HG02884 (cell line): Measurements from ENCODE around the gene MREG.

Source experiments
- ATAC-seq: cut with Tn5 transposase; IDR thresholded peaks from one replicate; pipeline ENCODE4 v1.9.1; 2021; ENCODE audit warnings: mild to moderate bottlenecking, moderate library complexity; ENCODE audit not compliant: unreplicated experiment

Gene MREG

GRCh38 chr2:215920244-215921100 lies 92.9 kb downstream of the MREG start:
- ATAC-seq = peak; percentile 60

DNA sequence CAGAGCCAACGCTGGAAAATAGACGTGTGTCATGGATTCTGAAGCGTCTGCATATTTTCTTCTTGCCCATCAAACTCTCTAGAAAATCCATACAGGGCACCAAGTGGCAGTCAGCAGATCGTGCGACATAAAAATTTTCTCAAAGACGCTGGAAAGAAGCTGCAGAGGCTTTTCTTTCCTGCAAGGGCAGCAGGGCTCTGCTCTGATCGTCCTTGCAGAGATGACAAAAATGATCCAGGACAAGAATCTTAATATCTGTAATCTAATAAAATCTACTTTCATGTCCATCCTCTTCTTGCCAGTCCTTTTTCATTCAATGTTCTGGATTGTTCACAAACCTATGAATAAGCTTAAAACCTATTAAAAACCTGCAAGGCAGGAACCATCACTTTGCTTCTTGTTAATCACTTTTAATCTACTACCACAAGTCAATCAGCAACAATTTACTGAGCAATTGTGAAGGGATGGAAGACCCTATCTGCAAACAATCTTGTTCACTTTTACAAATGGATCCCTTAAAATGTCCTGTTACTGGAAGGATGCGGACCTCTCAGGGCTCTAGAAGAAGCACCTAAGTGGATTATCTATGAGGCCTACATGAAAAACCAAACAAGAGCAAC lies 93.6 kb downstream of the MREG start:
- no peak for ATAC-seq

DNA sequence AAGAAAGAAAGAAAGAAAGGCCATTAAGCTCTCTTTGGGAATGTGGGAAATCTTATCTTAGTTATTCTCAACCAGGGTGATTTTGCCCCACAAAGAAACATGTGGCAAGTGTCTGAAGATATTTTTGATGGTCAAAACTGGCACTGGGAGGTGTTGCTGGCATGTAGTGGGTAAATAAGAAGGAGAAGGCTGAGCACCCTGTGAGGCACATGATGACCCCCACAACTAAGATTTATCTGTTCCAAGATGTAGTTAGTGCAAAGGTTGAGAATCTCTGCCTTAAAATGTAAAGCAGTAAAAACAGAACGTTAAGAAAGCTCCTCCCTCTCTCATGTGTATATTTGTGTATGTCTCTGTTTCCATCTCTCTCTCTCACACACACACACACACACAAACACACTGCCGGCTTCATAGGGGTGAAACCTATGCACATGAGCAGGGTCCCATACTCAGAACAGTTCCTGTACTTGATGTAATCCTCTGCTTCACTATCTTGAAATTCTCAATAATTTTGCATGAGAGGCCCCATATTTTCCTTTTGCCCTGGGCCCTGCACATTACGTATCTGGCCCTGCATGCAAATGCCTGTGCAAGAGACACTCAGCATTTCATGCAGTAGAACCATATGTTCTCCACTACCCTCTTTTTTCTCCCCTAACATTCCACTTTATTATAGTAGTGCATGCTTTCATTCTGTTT lies 94.3 kb downstream of the MREG start:
- no peak for ATAC-seq

- peak; percentile 77 for ATAC-seq
Observed at GRCh38 chr2:215917953-215918620, 95.3 kb downstream of the MREG start.

DNA sequence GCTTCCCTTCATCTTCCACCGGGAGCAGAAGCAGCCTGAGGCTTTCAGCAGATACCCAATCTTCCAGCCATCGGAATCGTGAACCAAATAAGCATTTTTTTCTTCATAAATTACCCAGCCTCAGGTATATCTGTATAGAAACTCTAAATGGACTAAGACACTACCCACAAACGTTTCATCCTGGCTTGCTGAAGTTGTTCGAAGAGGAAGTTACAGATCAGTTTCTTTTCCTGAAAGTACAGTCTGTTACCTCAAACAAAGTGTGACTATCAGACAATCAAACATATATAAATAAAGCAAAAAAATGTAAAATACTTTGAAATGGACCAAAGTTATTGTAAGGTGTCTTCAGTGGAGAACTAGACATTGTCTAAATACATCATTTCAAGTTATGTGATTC lies 97.9 kb downstream of the MREG start:
- ATAC-seq = no peak

- no peak for ATAC-seq
Observed at GRCh38 chr2:215914777-215915165, 98.6 kb downstream of the MREG start.

DNA sequence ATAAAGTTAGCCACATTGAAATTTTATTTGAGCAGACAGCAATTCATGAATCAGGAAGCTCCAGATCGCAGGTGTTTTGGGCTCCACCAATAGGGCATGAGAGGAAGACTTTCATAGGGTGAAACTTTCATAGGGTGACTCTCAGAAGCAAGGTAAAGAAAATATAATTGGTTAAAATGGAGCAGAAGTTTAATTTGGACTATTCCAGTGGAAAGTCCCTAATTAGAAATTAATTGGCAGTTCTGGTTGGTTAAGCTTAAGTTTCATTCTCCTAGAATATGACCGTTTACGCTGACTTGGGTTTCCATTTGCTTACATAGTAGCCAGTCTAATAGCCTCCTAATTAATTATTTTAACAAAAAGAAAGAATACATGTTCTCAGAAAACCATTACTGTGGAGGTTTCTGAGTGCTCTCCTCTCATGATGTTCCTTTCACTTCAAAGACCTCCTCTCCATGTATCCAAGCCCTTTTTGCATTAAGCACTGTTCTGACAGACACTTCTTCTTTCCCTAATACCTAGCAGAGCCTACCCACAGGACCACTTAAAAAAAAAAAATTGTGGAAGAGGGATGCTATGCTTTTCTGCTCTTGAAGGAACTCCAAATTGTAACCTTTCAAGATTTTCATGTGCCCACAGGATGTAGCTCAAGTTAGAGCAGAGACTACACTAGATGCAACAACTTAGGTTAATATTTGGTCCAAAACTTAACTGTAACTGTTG lies 99.1 kb downstream of the MREG start:
- ATAC-seq = no peak

DNA sequence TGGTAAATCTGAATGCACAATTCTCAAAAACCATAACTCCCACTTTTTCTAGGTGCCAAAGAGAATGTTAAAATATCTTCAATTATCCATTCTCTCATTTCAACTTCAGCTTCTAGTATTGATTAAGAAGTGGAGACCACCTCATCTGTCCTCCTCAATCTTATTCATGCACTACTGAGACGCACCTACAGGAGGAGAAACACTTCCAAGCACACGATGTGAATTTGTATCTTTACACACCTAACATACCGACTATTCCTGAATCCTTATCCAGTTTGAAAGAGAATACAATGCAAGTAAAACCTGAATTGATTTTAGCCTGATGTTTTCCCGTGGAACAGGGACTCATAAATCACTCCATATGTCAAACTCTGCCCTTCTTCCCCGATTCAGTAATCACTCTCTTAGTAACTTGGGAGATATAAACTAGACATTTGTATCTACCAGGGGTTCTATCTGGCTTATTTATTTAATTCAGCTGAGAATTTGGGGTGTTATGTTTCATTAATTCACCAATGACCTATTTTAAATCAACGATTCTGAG lies 101.0 kb downstream of the MREG start:
- ATAC-seq = no peak

- no peak for ATAC-seq
Observed at GRCh38 chr2:215911301-215912085, 101.9 kb downstream of the MREG start.

GRCh38 chr2:215910180-215910579 lies 103.2 kb downstream of the MREG start:
- no peak for ATAC-seq

DNA sequence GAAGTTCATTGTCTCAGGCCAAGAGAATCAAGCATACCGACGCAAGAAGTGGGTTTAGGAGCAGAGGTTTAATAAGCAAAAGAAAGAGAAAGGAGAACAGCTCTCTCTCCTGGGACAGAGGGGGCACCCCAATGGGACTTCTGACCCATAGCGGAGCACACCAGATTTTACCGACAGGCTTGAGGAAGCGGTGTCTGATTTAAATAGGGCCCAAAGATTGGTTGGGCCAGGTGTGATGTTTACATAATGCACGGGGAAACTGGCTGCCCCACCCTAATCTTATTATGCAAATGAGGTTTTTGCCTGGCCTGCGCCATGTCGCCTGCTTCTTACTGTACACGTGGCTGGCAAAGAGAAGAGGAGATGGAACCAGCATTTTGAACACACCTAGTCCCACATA lies 106.2 kb downstream of the MREG start:
- no peak for ATAC-seq

DNA sequence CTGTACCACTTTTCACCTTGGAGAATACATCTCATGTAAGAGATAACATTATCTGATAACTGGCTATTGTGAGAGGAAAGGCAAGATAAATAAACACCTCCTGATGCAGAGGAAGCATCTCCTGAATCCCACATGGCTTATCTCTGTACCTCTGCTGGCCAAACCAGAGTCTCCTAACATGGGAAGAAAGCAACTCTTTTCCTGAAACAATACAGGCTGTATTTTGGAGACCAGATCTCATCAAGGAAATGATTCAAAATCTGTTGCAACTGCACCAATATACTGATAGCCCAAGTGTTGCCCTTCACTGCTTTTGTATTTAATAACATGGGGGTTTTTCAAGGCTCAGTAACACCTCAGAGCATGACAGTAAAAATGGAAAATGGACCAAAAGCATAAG lies 106.9 kb downstream of the MREG start:
- no peak for ATAC-seq

DNA sequence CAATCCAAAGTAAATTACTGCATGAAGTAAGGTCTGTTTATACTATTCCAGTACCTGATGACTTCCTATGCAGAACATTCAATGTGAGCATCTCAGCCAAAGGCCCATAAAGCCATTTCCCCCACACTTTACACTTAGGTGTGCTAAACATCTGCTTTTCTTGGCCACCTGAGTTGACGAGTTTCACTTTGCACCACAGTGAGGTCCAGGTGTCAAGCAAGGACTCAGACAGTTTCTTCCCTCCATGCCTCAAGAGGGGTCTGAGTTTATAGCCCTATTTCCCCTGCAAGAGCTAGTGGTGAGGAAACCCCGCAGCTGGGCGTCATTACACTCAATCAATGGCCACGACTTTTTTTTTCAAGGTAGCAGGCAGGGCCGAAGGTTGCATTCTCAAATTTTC lies 107.7 kb downstream of the MREG start:
- no peak for ATAC-seq

- ATAC-seq = no peak
Observed at GRCh38 chr2:215904101-215904500, 109.2 kb downstream of the MREG start.

GRCh38 chr2:215903203-215903602 lies 110.1 kb downstream of the MREG start:
- ATAC-seq = no peak

DNA sequence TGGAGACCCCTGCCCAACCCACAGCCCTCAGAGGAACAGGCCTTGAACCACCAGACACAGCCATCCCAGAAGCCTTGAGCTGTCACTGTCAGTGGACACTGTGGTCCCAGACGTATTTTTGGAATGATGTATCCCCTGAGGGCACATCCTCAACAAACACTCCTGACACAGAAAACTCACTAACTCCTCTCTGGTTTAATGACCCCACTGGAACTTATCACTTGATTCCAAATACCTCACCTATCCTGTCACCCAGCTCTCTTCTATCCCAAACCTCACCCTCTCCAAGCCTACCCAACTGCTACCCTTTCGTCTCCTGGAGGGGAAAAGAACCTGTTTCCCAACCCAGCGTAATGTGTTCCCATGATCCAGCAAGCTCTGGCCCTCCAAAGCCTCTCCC lies 111.6 kb downstream of the MREG start:
- no peak for ATAC-seq

DNA sequence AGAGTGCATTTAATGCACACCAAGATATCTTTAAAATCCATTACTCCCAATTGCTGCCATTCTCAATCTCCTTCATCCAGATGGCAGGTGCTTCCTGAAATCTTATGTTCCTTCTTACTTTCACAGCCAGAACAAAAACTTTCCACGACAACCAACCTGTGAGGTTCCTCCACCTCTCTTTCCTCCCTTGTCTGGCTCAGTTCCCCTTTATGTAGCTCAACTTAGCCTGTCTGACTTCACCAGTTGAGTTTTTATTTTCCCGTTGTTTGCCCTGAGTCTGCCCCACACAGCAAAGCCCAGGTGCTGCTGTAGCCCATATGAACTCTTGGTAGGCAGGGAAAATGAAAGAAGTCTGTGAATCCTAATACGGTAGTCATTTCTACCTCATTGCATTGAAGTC lies 112.5 kb downstream of the MREG start:
- peak; percentile 82 for ATAC-seq

DNA sequence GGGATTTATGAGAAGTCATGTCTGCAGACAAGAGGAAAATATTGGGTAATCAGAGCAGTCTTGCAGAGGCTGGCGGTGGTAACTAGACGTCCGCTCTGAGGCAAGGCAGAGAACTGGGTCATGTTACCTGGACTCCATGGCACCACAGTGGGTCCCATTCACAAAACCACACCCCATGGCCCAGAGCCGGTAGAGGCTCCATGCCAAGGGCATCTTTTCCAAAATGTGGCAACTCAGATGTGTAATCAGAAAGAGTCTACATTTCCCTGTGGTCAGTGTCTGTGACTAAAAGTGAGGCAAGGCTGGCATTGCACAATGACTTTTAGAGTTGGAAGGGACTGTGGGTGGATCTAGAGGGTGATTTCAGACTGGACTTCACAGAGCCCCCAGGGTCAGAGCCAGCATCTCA lies 113.1 kb downstream of the MREG start:
- ATAC-seq = no peak

DNA sequence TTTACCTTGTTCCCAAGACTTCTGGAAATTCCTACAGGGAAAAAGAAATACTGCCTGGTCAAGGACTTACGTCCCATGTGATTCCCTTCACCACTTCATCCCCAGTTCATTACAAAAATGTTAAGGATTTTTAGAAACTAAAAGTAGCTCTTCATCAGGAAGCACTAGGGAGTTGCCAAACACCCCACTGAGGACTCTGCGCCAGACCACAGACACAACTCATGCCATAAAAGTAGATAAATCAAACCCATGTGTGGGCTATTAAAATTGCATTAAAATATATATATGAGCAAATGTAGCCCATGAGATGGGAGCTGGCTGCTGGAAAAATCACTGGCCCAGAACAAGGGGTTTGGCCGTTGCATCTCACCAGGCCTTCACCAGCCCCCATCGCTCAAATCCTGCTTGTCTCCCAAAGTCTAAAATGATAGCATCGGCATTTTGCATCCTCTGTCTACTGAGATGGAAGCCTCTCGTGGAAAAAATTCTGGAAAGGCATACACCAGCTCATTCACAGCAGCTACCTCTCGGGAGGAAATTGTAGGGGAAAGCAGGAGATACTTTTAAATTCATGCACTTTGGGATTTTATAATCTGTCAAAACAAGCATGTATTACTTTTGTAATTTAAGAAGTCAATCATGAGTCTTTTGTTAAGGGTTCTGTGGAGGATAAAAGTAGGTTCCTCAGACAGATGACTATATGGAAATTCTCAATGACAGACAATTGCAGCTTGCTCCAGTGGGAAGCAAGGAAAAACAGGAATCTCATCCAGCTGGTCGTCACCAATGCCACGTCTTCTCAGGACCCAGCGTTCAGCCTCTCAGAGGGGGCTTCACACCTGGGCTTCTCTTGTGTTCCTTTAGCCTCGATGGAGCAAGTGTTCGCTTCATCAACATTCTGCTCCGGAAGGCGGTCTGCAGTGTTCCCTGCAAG lies 113.9 kb downstream of the MREG start:
- ATAC-seq = no peak
